Esophagus squamous epithelium (tissue), 5 donors: ENCODE data around the gene COX19. TPM values are rescaled to one million over a fixed set of nuclear protein-coding genes. Genes with fewer than 3 reads are reported as not detected.

ENCODE experiments used
- DNase-seq: peaks from one replicate; lab custom pipeline; 2025; lab: John Stamatoyannopoulos, UW
- H3K27ac ChIP-seq, 4 donors: fragments of 200-600 bp; sonication (generic); one replicate each; pipeline ENCODE4 v1.5.1; 2016 to 2019; ENCODE audit warnings: mild to moderate bottlenecking in 1 of 4
- H3K27me3 ChIP-seq, 4 donors: fragments of 200-600 bp; sonication (generic); 1 replicate in 3 of 4; 2 replicates in 1 of 4; pipeline versions ENCODE4 v1.5.1 to v1.6.0; 2017 to 2021; ENCODE audit warnings: antibody characterized with exemption in 1 of 4
- H3K36me3 ChIP-seq, 3 donors: fragments of 200-600 bp; sonication (generic); one replicate each; pipeline ENCODE4 v1.5.1; 2016 to 2019
- H3K4me1 ChIP-seq, 3 donors: fragments of 200-600 bp; sonication (generic); one replicate each; pipeline ENCODE4 v1.5.1; 2017 to 2019
- H3K4me3 ChIP-seq, 4 donors: fragments of 200-600 bp; sonication (generic); 1 replicate in 3 of 4; 2 replicates in 1 of 4; pipeline ENCODE4 v1.5.1; 2016 to 2019; ENCODE audit warnings: mild to moderate bottlenecking in 2 of 4, moderate library complexity in 1 of 4
- H3K9me3 ChIP-seq, 3 donors: fragments of 200-600 bp; sonication (generic); one replicate each; pipeline ENCODE4 v1.5.1; 2016 to 2019
- CTCF ChIP-seq, 6 experiments: fragments of 450-650 bp in 4 of 6; fragments of 200-600 bp in 2 of 6; sonication (generic) in 2 of 6; IDR thresholded peaks; one replicate each; pipeline ENCODE4 v1.5.1; 2016 to 2019; ENCODE audit warnings: antibody characterized with exemption in 6 of 6, mild to moderate bottlenecking in 4 of 6, moderate library complexity in 4 of 6
- POLR2A ChIP-seq, 4 donors: fragments of 450-650 bp; IDR thresholded peaks; one replicate each; pipeline ENCODE4 v1.6.1; 2017; ENCODE audit warnings: antibody characterized with exemption in 4 of 4, mild to moderate bottlenecking in 4 of 4, moderate library complexity in 3 of 4
- WGBS, 2 donors: methylation state at CpG; one replicate each; pipeline ENCODE4 v1.1.5; 2018; 5-methylcytosine and 5-hydroxymethylcytosine counted together
- intact Hi-C: fragments of 100-400 bp; cut with DNase I; formaldehyde crosslinking; loops from one replicate; pipeline ENCODE4 v1.15.0; 2022
- total RNA-seq, 4 donors: library from RNA; depleted of rRNA; stranded (reverse); fragments of >200 nt; gene quantifications; one replicate each; pipeline ENCODE4 v1.1.0, GENCODE V29; 2016
- donor health status: DM: yes; HTN: yes; CAD: no.

COX19 gene
- total RNA-seq, 4 donors from 2014 or later = 4.0 to 13.0 (median 6.9) TPM

GRCh38 chr7:919114-919442 is 56.3 kb downstream of the COX19 start:
- H3K27ac ChIP-seq = no peak overlapping the region
- peaks cover 0 to 5% (median 0%) of the 10 kb centered on the region in 3 donors for H3K36me3 ChIP-seq
- TF ChIP-seq CTCF (IDR thresholded peaks at IDR 0.05) (no peak), POLR2A (IDR thresholded peaks at IDR 0.05) (no peak)
- peaks cover 0 to 5% (median 0%) of the 10 kb centered on the region in 4 donors for H3K27me3 ChIP-seq
- H3K9me3 ChIP-seq = no peaks in the 10 kb centered on the region
- WGBS, 2 donors = 71 to 87% methylated on average over 3 to 5 of the region's 13 CpGs
- no peak for DNase-seq
- peaks cover 8 to 49% (median 13%) of the 10 kb centered on the region in 3 donors for H3K4me1 ChIP-seq
- no peak overlapping the region for H3K4me3 ChIP-seq
- intact Hi-C loops = no loop called here

- TF ChIP-seq POLR2A (IDR thresholded peaks at IDR 0.05) (no peak), CTCF (IDR thresholded peaks at IDR 0.05) (no peak)
- Histone ChIP-seq H3K4me3 (no peak overlapping the region), H3K36me3 (peaks cover 0 to 5% (median 0%) of the 10 kb centered on the region in 3 donors), H3K9me3 (no peaks in the 10 kb centered on the region), H3K27me3 (peaks cover 0 to 5% (median 0%) of the 10 kb centered on the region in 4 donors), H3K4me1 (peaks cover 12 to 50% (median 16%) of the 10 kb centered on the region in 3 donors), H3K27ac (no peak overlapping the region)
- intact Hi-C loops = no loop called here
- no peak for DNase-seq
- 97 to 100% methylated on average over 3 to 4 of the region's 21 CpGs for WGBS, 2 donors
Measured at GRCh38 chr7:918441-919113, 56.8 kb downstream of the COX19 start.

GRCh38 chr7:918118-918425 is 57.3 kb downstream of the COX19 start:
- no peak for DNase-seq
- Histone ChIP-seq H3K9me3 (no peaks in the 10 kb centered on the region), H3K4me1 (peaks cover 12 to 47% (median 16%) of the 10 kb centered on the region in 3 donors), H3K4me3 (no peak overlapping the region), H3K27me3 (peaks cover 0 to 5% (median 0%) of the 10 kb centered on the region in 4 donors), H3K27ac (no peak overlapping the region), H3K36me3 (peaks cover 0 to 5% (median 0%) of the 10 kb centered on the region in 3 donors)
- TF ChIP-seq CTCF (IDR thresholded peaks at IDR 0.05) (no peak), POLR2A (IDR thresholded peaks at IDR 0.05) (no peak)
- WGBS, 2 donors = 93 to 95% methylated on average over 9 of the region's 9 CpGs
- intact Hi-C loops = no loop called here

GRCh38 chr7:917255-918117 is 57.9 kb downstream of the COX19 start:
- Histone ChIP-seq H3K4me1 (peaks cover 12 to 41% (median 16%) of the 10 kb centered on the region in 3 donors), H3K4me3 (no peak overlapping the region), H3K36me3 (peaks cover 0 to 5% (median 0%) of the 10 kb centered on the region in 3 donors), H3K9me3 (no peaks in the 10 kb centered on the region), H3K27me3 (peaks cover 0 to 5% (median 0%) of the 10 kb centered on the region in 4 donors), H3K27ac (no peak overlapping the region)
- TF ChIP-seq CTCF (IDR thresholded peaks at IDR 0.05) (no peak), POLR2A (IDR thresholded peaks at IDR 0.05) (no peak)
- WGBS, 2 donors = 81 to 82% methylated on average over 24 of the region's 33 CpGs
- intact Hi-C loops = no loop called here
- no peak for DNase-seq
